Measurements from ENCODE around the gene PEX1.

DNA sequence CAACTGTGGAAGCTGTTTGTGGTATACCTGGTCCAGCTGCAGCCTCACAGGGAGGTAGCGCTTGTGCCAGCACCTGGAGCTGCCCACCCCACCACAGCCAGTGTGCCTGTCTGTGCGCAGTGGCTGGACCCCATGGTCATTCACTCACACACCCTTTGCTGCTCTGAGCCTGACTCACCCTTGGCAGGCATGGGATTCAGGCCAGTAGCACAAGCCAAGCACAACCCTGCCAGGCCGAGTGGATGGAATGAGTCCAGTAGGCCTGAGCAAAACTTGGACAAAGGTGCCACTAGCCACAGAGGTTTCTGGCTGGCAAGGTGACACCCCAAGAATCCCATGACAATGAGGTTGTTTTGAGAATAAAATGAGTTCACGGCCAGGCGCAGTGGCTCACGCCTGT, 19.3 kb upstream of the PEX1 start:
- no peak for TF ChIP-seq GATA3 (IDR thresholded peaks at IDR 0.05; ENCODE audit: low read depth, low read length)
- no peak for TF ChIP-seq GATA2 (IDR thresholded peaks at IDR 0.05; ENCODE audit: low read depth, low read length)

Measured in SH-SY5Y (cell line).